Head of caudate nucleus (tissue), 42 donors: Measurements from ENCODE around the gene SLC48A1.
A peak's percentile ranks its signal among the peaks of the same experiment; 100 is the strongest.
"Not testable (repeated sequence)": the region's sequence is repeated elsewhere in the genome, so short reads cannot be mapped to it uniquely, and the experiment has no call there.

Experiments
- DNase-seq, 42 donors: peaks; one replicate each; pipeline versions ENCODE4 v3.0.0 to v3.0.0-alpha.2; 2020 to 2021; ENCODE audit warnings: mixed read lengths in 7 of 42
- intact Hi-C: fragments of 100-400 bp; cut with DNase I; formaldehyde crosslinking; loops from one replicate; pipeline ENCODE4 v1.15.0; 2022

The SLC48A1 gene

GRCh38 chr12:47798382-47798948 lies 25.4 kb downstream of the SLC48A1 start:
- intact Hi-C loops: loop anchor here (5.0 kb wide), 1 partner anchor 39 kb away; no protein-coding TSS in a partner anchor
- DNase-seq: no peak

GRCh38 chr12:47799357-47799955 lies 26.4 kb downstream of the SLC48A1 start:
- intact Hi-C loops: loop anchor here (5.0 kb wide), 1 partner anchor 38 kb away; no protein-coding TSS in a partner anchor
- peak in 39 of 42 donors; percentile 41 to 88 (median 69) for DNase-seq

- intact Hi-C loops: no loop called here
- no peak for DNase-seq
These were observed 27.5 kb downstream of the SLC48A1 start for GRCh38 chr12:47800582-47800981.

- peak in 2 of 42 donors; percentile 49 to 62 for DNase-seq
- intact Hi-C loops: no loop called here
These were observed 28.3 kb downstream of the SLC48A1 start for GRCh38 chr12:47801170-47801903.

GRCh38 chr12:47801904-47802246 lies 28.8 kb downstream of the SLC48A1 start:
- intact Hi-C loops: no loop called here
- no peak for DNase-seq

GRCh38 chr12:47802312-47802711 lies 29.3 kb downstream of the SLC48A1 start:
- no peak for DNase-seq
- intact Hi-C loops: no loop called here

GRCh38 chr12:47803191-47803875 lies 30.3 kb downstream of the SLC48A1 start:
- no peak for DNase-seq
- intact Hi-C loops: no loop called here

GRCh38 chr12:47804171-47804570 lies 31.1 kb downstream of the SLC48A1 start:
- no peak for DNase-seq

GRCh38 chr12:47805417-47805816 lies 32.4 kb downstream of the SLC48A1 start:
- intact Hi-C loops: no loop called here
- no peak for DNase-seq

More at GRCh38 chr12:47804171-47804570, 31.1 kb downstream of the SLC48A1 start:
- intact Hi-C loops: no loop called here

- intact Hi-C loops: no loop called here
- DNase-seq: no peak
These were observed 34.3 kb downstream of the SLC48A1 start for GRCh38 chr12:47807338-47807737.

GRCh38 chr12:47808050-47808449 lies 35.0 kb downstream of the SLC48A1 start:
- intact Hi-C loops: no loop called here

GRCh38 chr12:47808574-47809365 lies 35.7 kb downstream of the SLC48A1 start:
- peak in 1 of 42 donors; percentile 23 for DNase-seq
- intact Hi-C loops: no loop called here

More at GRCh38 chr12:47808050-47808449, 35.0 kb downstream of the SLC48A1 start:
- DNase-seq: peak in 15 of 42 donors; percentile 31 to 77 (median 46)

GRCh38 chr12:47809518-47809917 lies 36.5 kb downstream of the SLC48A1 start:
- DNase-seq, intact Hi-C loops: not testable (repeated sequence)

GRCh38 chr12:47811072-47811396 lies 38.0 kb downstream of the SLC48A1 start:
- no peak for DNase-seq

GRCh38 chr12:47811581-47812484 lies 38.8 kb downstream of the SLC48A1 start:
- intact Hi-C loops: no loop called here
- DNase-seq: peak in 5 of 42 donors; percentile 38 to 71 (median 54)

More at GRCh38 chr12:47811072-47811396, 38.0 kb downstream of the SLC48A1 start:
- intact Hi-C loops: no loop called here

GRCh38 chr12:47812797-47813510 lies 39.9 kb downstream of the SLC48A1 start:
- peak; percentile 33 to 93 (median 76) for DNase-seq
- intact Hi-C loops: no loop called here

GRCh38 chr12:47813511-47814196 lies 40.6 kb downstream of the SLC48A1 start:
- intact Hi-C loops: no loop called here
- DNase-seq: no peak
